Activated CD4-positive, CD25-positive, alpha-beta regulatory T cell treated with anti-CD3 and anti-CD28 coated beads, Interleukin-2, amount 50 U/mL, for 24 hours (primary cell): Measurements from ENCODE around the gene C3orf80.
"Not testable (repeated sequence)": the region's sequence is repeated elsewhere in the genome, so short reads cannot be mapped to it uniquely, and the experiment has no call there.

ENCODE experiments used
- ATAC-seq, 2 donors: fragments of 150-1000 bp; cut with Tn5 transposase; one replicate each; pipeline ENCODE4 v1.10.0; 2021; ENCODE audit warnings: mild to moderate bottlenecking in 1 of 2, moderate library complexity in 1 of 2

The C3orf80 gene

GRCh38 chr3:160225176-160226025 is at the start of gene C3orf80:
TSS of gene C3orf80 (plus strand) at chr3:160225422. CDS start at chr3:160225636, 214 bp downstream.
- ATAC-seq: peak; percentile 77 to 82

DNA sequence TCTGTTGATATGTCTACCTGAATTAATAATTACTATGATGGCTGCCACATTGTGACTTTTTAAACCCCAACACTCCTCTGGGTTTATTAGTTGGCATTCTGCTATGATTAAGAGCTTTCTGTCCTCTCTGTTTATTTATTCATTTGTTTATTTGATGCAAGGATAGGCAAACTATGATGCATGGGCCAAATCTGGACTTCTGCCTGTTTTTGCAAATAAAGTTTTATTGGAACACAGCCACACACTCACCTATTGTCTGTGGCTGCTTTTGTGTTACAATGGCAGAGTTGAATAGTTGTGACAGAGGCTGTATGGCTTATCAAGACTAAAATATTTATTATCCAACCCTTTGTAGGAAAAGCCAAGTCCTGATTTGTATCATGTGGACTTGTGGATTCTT is 48.3 kb upstream of the C3orf80 start:
- no peak for ATAC-seq

GRCh38 chr3:160178661-160179060 is 46.6 kb upstream of the C3orf80 start:
- ATAC-seq: not testable (repeated sequence)

GRCh38 chr3:160179403-160179802 is 45.8 kb upstream of the C3orf80 start:
- not testable (repeated sequence) for ATAC-seq

- no peak for ATAC-seq
Measured at GRCh38 chr3:160179906-160180305, 45.3 kb upstream of the C3orf80 start.

DNA sequence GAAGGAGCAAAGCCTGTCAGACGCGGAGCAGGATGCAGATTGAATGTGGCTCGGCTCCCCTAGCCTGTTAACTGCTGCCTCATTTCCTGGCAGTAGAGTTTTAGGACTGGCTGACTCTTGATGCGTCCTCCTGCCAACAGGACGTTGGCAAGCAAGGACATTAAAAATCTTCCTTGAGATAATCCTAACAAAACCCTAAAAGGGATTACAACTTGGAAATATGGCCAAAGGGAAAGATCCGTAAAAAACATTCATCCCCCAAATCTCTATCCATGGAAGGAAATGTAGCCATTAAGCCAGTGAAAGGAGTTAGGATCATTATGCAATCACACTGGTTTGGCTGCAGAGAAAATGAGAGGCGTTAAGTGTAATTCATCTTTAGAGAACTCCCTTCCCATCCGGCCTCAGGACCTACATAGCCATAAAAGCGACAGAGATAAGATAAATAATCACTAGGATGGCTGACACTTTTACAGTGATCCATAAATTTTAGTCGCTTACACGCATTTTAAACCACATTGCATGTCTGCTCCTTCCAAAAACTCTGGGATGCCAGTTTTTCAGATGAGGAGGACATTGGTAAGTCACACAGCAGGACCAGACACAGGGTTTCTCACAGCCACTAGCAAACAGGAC is 44.5 kb upstream of the C3orf80 start:
- ATAC-seq: no peak

GRCh38 chr3:160183345-160184076 is 41.7 kb upstream of the C3orf80 start:
- ATAC-seq: no peak

- no peak for ATAC-seq
Measured at GRCh38 chr3:160184655-160185054, 40.6 kb upstream of the C3orf80 start.

DNA sequence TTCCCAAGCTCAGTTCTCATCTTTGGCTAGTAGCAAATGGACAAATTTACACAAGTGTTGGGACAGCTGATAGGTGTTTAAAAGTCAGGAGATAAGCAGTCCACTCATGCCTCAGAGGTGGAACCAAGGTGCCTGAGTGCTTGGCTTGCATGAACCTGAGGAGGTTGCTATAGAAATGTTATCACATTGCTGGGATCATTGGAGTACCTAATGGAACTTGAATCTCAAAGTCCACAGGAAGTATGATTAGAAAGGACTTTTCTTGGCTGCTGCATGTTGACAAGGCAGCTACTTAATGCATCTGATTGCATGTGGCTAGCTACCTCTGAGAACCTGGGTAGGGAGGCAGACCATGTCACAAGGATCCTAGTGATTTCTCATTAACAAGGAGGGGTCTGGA is 39.5 kb upstream of the C3orf80 start:
- no peak for ATAC-seq

GRCh38 chr3:160187288-160187687 is 37.9 kb upstream of the C3orf80 start:
- no peak for ATAC-seq

- ATAC-seq: no peak
Measured at GRCh38 chr3:160192310-160193029, 32.8 kb upstream of the C3orf80 start.

DNA sequence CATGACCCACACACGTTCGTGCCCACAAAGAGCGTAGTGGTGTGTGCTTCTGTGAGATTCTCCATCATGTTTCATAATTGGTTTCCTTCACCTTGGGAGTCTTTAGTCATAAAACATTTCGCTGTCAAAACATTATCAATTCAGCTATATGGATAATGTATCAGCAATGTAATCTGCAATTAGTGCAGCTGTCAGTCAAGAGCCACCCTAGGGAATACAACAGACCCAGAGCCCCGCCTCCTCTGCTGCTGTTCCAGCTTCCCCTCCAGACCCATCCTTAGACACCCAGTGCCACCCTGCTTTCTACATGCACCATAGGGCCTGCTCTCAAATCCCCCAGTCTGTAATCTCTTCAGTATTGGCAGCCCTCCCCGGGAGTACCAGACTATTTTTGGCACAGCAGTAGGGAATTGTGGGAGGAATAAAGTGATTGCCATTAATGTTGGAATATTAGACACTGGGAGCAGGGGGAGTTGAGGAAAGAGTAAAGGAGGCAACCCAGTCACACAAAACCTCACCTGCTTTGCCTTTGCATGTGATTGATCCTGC is 31.5 kb upstream of the C3orf80 start:
- no peak for ATAC-seq

- ATAC-seq: no peak
Measured at GRCh38 chr3:160194438-160194837, 30.8 kb upstream of the C3orf80 start.

DNA sequence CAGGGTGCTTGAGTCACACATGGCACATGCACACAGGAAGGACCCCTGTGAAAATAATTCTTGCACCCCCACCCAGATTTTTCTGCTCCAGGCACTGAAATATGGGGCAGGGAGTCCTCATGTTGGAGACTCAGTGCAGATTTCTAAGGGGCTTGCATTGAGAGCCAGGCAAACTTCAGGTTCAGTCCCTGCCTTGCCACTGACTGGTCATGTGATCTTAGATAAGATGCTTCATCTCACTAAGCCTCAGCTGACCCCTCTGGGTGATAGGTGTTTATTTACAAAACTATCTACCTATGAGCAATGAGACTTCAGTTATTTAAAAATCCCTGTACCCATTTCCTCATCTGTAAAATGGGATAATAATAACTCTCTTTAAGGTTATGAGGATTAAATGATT is 30.1 kb upstream of the C3orf80 start:
- no peak for ATAC-seq

DNA sequence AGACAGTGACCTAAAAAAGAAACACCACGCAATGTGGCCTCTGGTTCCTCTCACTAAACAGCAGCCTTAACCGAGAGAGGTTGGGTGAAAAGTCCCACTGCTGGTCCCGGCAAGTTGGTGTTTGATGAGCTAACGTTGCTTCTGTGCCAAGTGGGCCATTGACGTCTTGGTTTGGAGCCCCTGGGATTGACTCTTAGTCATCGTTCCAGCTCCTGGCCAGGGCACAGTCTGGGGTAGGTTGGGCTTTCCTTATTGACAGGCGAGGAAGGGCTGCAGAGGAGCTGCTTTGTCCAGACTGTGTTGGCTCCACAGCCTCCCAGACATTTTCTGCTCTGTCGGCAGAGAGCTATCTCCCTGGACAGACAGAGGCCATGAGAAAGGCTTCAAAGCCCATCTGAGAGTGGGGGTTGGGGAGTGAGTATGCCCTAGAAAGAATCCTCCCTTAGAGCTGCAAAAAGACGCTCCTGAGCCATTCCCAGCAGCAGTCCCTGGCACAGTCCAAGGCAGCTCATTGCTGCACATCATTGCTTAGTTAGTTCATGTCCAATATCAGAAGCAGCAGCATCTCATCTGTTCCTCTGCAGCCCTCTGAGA is 28.6 kb upstream of the C3orf80 start:
- ATAC-seq: no peak

DNA sequence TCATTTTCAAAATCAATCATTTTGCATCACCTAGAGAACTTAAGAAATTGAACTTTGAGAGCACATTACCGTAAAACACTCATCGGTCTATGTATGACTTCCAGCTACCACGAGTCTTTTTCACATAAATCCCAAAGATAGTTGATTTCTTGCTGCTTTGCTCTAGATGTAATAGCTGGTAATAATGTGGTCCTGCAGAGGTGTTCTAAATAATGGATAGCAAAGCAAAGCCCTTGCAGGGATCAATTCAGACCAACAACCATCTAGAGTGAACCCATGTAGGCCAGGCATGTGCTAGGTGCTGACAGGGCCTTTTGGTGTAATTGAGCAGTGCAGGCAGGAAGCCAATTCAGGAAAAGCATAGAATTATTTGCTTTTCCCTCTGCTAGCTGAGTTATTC is 26.1 kb upstream of the C3orf80 start:
- no peak for ATAC-seq

DNA sequence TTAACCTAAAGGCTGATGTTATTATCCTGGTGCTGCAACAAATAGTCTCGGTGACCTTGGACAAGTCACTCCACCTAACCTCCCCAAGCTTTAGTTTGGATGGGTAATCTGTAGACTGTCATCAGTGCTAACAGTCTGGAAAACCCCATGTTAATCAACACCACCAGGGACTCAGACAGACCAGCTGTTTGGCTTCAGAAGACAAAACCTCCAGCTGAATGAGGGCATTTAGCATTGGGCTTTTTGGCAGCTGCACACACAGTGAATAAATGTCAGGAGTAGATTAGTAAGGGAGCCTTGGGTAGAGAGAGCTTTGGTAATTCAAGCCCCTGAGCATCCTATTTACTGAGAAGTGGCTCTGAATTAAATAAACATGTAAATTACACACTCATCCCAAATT is 24.9 kb upstream of the C3orf80 start:
- no peak for ATAC-seq

GRCh38 chr3:160204396-160205011 is 20.7 kb upstream of the C3orf80 start:
- ATAC-seq: not testable (repeated sequence)

DNA sequence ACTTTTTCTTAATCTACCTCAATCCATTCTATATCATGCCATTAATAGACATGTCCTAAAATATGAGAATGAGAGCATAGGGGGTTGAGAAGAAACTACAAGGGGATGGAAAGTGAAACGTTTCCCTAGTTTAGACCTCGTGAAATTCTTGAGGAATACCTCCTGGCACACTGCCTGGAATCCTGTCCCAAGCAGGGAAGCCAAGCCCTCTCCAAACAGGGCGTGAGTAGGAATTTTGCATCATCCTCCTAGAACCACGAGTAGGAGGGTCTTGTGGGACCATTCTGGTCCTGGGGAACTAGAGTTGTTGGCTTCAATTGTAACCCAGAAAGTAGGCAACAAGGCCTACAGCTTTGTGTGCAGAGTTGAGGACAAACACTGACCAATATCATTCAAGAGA is 19.6 kb upstream of the C3orf80 start:
- no peak for ATAC-seq

- ATAC-seq: no peak
Measured at GRCh38 chr3:160210341-160210740, 14.9 kb upstream of the C3orf80 start.

DNA sequence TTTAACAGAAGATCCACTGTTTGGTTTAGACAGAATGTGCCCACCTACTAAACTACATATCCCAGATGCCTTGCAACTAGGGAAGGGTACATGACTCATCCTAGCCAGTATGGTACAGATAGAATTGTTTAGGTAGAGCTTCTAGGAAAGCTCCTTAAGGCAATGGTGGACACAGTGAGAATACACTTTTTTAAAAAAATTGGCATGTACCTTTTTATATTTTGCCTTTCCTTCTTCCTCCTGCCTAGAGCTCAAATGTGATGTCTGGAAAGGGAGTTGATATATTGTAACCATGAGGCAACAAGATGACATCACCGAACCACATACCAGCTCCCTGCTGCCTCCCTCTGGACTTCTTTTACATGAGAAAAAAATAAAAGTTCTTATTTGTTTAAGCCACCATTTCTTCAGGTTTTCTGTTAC is 14.4 kb upstream of the C3orf80 start:
- no peak for ATAC-seq

DNA sequence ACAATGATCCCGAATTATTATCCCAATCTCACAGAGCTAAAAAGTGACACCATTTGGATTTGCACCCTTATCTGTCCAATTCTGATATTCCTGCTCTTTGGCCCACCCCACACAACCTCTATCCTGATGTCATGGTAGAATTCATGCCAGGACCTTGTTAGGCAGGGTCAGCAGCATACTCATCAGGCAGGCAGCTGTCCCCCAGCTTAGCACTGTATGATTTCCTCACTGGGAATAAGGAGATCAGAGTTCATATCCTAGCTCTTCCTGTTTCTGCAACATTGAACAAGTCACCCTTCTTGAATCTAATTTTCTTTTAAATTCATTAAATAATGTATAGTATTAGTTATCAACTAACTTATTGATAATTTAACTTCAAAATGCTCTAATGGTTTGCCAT is 12.0 kb upstream of the C3orf80 start:
- no peak for ATAC-seq
